Measurements from ENCODE around the gene PGM5. TPM values are rescaled to one million over a fixed set of nuclear protein-coding genes. Genes with fewer than 3 reads are reported as not detected.

The PGM5 gene
- total and polyA plus RNA-seq, 4 donors: 33.7 to 124 (median 79.0) TPM

DNA sequence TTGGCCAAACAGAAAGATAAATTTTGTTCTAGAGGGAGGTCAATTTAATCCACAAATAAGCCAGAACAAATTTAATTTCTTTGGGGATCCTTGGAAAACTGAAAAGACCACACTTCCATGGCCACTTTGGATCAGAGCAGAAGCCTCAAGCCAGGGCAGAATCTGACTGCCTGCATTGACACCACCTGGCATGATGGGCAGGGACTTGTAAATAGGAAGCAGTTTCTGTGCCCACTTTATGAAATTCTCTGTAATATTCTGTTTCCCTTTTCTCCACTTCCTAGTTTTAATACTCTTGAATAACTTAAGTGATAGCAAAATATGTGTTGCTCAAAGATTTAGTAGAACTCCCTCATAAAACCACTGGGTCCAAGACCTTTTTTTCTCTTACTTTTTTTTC, 191.0 kb downstream of the PGM5 start:
- intact Hi-C loops (cut with DNase I): no loop called here
- no peaks in the 10 kb centered on the region for H3K4me1 ChIP-seq (ENCODE audit: control insufficient read depth in 1 of 2, insufficient read depth in 2 of 2, low read length in 2 of 2)
- DNase-seq (no peak), ATAC-seq (ENCODE audit: low FRiP score) (peak; percentile 39)
- no peaks in the 10 kb centered on the region for H3K27me3 ChIP-seq (ENCODE audit: control insufficient read depth in 1 of 2, insufficient read depth in 2 of 2, low read length in 1 of 2)
- H3K9me3 ChIP-seq (ENCODE audit: control insufficient read depth, low read length): no peaks in the 10 kb centered on the region
- no peaks in the 10 kb centered on the region for H3K36me3 ChIP-seq (ENCODE audit: control insufficient read depth in 1 of 2, insufficient read depth in 2 of 2, low read length in 1 of 2)
- H3K4me3 ChIP-seq (ENCODE audit: low read length in 2 of 2): no peak overlapping the region
- H3K27ac ChIP-seq (ENCODE audit: low read depth in 1 of 2, low read length in 2 of 2): no peak overlapping the region

DNA sequence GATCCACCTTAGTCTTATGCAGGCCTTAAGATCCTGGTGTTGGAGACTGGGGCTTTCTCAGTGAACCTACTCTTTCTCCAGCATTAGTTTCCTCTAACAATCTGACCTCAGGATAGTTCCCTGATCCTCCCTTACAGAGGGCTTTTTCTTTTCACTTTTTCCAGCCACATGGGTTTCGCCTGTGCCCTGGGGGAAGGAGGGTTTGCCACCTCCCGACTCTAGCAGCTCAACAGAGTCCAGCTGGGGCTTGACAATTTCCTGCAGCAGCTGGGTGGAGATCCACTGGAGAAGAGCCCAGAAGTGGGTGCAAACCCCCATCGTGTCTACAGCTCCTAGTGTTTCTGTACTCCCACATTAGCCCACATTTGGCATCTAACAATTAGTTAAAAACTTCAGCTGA, 191.8 kb downstream of the PGM5 start:
- DNase-seq: no peak
- H3K36me3 ChIP-seq (ENCODE audit: control insufficient read depth in 1 of 2, insufficient read depth in 2 of 2, low read length in 1 of 2): no peaks in the 10 kb centered on the region
- no peaks in the 10 kb centered on the region for H3K27me3 ChIP-seq (ENCODE audit: control insufficient read depth in 1 of 2, insufficient read depth in 2 of 2, low read length in 1 of 2)
- 53 to 55% methylated on average over 3 of the region's 3 CpGs for WGBS, 2 donors
- no peak overlapping the region for H3K4me3 ChIP-seq (ENCODE audit: low read length in 2 of 2)
- H3K9me3 ChIP-seq (ENCODE audit: control insufficient read depth, low read length): no peaks in the 10 kb centered on the region
- no peaks in the 10 kb centered on the region for H3K4me1 ChIP-seq (ENCODE audit: control insufficient read depth in 1 of 2, insufficient read depth in 2 of 2, low read length in 2 of 2)
- no peak overlapping the region for H3K27ac ChIP-seq (ENCODE audit: low read depth in 1 of 2, low read length in 2 of 2)
- intact Hi-C loops (cut with DNase I): no loop called here
- ATAC-seq (ENCODE audit: low FRiP score): no peak

- Histone ChIP-seq H3K36me3 (ENCODE audit: control insufficient read depth in 1 of 2, insufficient read depth in 2 of 2, low read length in 1 of 2) (no peaks in the 10 kb centered on the region), H3K4me3 (ENCODE audit: low read length in 2 of 2) (no peak overlapping the region), H3K27ac (ENCODE audit: low read depth in 1 of 2, low read length in 2 of 2) (no peak overlapping the region), H3K27me3 (ENCODE audit: control insufficient read depth in 1 of 2, insufficient read depth in 2 of 2, low read length in 1 of 2) (no peaks in the 10 kb centered on the region), H3K9me3 (ENCODE audit: control insufficient read depth, low read length) (no peaks in the 10 kb centered on the region), H3K4me1 (ENCODE audit: control insufficient read depth in 1 of 2, insufficient read depth in 2 of 2, low read length in 2 of 2) (no peaks in the 10 kb centered on the region)
- WGBS, 2 donors: 44 to 54% methylated on average over 4 of the region's 4 CpGs
- ATAC-seq (ENCODE audit: low FRiP score) (no peak), DNase-seq (no peak)
- intact Hi-C loops (cut with DNase I): no loop called here
Measured at GRCh38 chr9:68551191-68551590, 194.8 kb downstream of the PGM5 start.

DNA sequence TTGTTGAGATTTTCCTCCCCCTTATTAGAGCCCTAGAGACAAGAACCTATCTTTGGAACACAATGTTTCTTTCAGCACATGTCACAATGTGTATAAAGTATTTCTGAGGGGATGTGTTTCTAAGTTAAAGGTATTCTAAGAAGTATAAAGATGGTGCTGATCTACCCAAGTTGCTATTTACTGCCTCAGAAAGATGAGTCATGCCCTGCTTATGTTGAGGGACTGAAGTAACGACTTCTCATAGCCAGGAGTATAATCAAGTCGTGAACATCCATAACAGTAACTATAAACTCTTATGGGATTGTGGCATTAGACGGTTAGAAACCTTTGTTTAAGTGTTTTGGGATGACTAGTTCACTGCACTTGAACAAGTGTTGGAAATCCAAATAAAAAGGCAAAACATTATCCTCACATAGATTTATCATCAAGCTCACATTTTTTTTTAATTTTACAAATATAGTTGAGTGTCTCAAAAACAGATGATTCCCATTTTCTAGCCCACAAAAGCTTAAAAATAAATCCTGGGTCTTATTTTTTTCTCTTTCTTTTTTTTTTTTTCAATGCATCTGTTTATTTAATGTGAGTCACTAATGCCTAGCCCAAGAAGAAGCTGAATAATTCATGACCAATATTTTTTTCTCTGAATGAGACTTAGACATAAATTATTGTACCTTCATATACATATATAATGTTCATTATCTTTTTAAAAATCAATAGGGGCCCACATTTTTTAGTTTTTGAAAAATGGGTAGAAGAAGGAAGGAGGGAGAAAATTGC, 196.5 kb downstream of the PGM5 start:
- Histone ChIP-seq H3K36me3 (ENCODE audit: control insufficient read depth in 1 of 2, insufficient read depth in 2 of 2, low read length in 1 of 2) (no peaks in the 10 kb centered on the region), H3K27ac (ENCODE audit: low read depth in 1 of 2, low read length in 2 of 2) (no peak overlapping the region), H3K9me3 (ENCODE audit: control insufficient read depth, low read length) (no peaks in the 10 kb centered on the region), H3K4me1 (ENCODE audit: control insufficient read depth in 1 of 2, insufficient read depth in 2 of 2, low read length in 2 of 2) (no peaks in the 10 kb centered on the region), H3K27me3 (ENCODE audit: control insufficient read depth in 1 of 2, insufficient read depth in 2 of 2, low read length in 1 of 2) (no peaks in the 10 kb centered on the region), H3K4me3 (ENCODE audit: low read length in 2 of 2) (no peak overlapping the region)
- intact Hi-C loops (cut with DNase I): no loop called here
- no peak for ATAC-seq (ENCODE audit: low FRiP score)
- DNase-seq: no peak
- 54 to 59% methylated on average over 3 of the region's 3 CpGs for WGBS, 2 donors

DNA sequence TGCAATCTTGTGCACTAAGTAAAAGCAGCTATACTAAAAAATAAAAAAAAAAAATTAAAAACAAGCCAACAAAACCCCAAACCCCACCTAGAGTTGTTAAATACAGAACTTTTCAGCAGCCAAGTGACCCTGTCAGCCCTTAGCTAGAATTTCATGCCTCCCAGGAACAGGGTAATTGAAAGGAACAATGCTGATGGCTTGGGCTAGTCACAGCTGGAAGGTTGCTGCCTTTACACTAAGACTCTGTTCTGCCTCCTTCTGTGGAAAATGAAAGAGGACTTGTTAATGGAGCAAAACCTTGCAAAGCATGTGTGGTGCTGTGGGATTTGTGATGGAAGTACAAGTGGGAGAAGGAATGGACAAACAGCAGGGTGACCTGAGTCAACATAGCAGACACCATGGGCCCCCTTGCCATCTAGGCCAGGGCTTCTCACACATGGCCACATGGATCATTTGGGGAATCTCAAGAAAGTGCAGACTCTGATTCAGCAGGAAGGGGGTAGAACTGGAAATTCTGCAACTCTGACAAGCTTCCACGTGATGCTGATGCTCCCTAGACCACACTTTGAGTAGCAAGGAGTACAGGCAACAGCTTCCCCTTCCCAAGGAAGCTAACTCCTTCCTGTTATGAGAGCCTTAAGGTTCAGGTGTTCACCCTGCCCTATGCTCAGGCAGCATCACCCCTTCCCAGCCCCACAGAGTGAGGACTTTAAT, 199.2 kb downstream of the PGM5 start:
- no peaks in the 10 kb centered on the region for H3K27me3 ChIP-seq (ENCODE audit: control insufficient read depth in 1 of 2, insufficient read depth in 2 of 2, low read length in 1 of 2)
- intact Hi-C loops (cut with DNase I): no loop called here
- DNase-seq (no peak), ATAC-seq (ENCODE audit: low FRiP score) (no peak)
- H3K27ac ChIP-seq (ENCODE audit: low read depth in 1 of 2, low read length in 2 of 2): no peak overlapping the region
- no peaks in the 10 kb centered on the region for H3K4me1 ChIP-seq (ENCODE audit: control insufficient read depth in 1 of 2, insufficient read depth in 2 of 2, low read length in 2 of 2)
- no peaks in the 10 kb centered on the region for H3K36me3 ChIP-seq (ENCODE audit: control insufficient read depth in 1 of 2, insufficient read depth in 2 of 2, low read length in 1 of 2)
- no peak overlapping the region for H3K4me3 ChIP-seq (ENCODE audit: low read length in 2 of 2)
- no peaks in the 10 kb centered on the region for H3K9me3 ChIP-seq (ENCODE audit: control insufficient read depth, low read length)
- 55 to 72% methylated on average over 1 of the region's 1 CpG for WGBS, 2 donors

GRCh38 chr9:68558545-68558944, 202.1 kb downstream of the PGM5 start:
- 93% methylated on average over 5 of the region's 5 CpGs for WGBS, 2 donors
- H3K27ac ChIP-seq (ENCODE audit: low read depth in 1 of 2, low read length in 2 of 2): no peak overlapping the region
- no peak overlapping the region for H3K4me3 ChIP-seq (ENCODE audit: low read length in 2 of 2)
- DNase-seq (no peak), ATAC-seq (ENCODE audit: low FRiP score) (no peak)
- no peaks in the 10 kb centered on the region for H3K27me3 ChIP-seq (ENCODE audit: control insufficient read depth in 1 of 2, insufficient read depth in 2 of 2, low read length in 1 of 2)
- H3K36me3 ChIP-seq (ENCODE audit: control insufficient read depth in 1 of 2, insufficient read depth in 2 of 2, low read length in 1 of 2): no peaks in the 10 kb centered on the region
- H3K9me3 ChIP-seq (ENCODE audit: control insufficient read depth, low read length): no peaks in the 10 kb centered on the region
- intact Hi-C loops (cut with DNase I): no loop called here
- no peaks in the 10 kb centered on the region for H3K4me1 ChIP-seq (ENCODE audit: control insufficient read depth in 1 of 2, insufficient read depth in 2 of 2, low read length in 2 of 2)

DNA sequence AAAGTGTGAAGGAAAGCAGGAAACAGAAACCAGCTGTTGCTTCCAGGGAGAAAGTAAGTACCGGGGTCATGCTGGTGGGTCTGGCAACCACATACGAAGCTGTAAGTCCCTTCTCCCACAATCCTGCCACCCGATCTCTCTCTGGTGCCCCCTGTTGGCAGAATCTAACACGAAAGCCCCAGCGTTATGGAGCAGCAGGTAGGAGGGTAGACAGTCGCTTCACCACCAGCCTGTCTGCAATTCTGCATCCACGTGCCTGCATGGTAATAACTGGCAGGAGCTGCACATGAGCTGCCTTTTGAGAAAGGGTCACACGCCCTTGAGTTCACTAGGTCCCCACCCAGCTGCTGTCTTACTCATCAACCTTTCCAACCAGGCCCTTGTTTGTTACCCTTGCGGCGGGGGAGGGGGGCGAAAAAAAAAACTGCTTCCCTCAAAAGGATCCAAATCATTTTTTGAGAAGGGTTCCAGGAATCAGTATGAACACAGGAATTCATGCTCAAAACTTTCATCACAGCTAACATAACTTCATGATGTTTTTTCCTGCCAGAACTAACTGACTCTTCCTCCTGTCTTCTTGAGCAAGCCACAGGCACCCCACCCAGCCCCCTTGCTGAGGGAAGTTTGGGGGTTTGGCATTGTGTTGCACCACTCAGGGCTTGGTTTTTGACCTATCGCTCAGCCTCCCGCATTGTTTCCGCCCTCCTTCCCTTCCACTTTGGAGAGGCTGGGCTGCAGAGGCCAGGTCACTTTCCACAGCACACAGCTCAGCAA, 203.8 kb downstream of the PGM5 start:
- H3K4me1 ChIP-seq (ENCODE audit: control insufficient read depth in 1 of 2, insufficient read depth in 2 of 2, low read length in 2 of 2): no peaks in the 10 kb centered on the region
- WGBS, 2 donors: 48 to 54% methylated on average over 14 of the region's 14 CpGs
- H3K4me3 ChIP-seq (ENCODE audit: low read length in 2 of 2): no peak overlapping the region
- no peaks in the 10 kb centered on the region for H3K27me3 ChIP-seq (ENCODE audit: control insufficient read depth in 1 of 2, insufficient read depth in 2 of 2, low read length in 1 of 2)
- peak in 1 of 2 donors; percentile 61 for DNase-seq
- ATAC-seq (ENCODE audit: low FRiP score): peak; percentile 76
- no peaks in the 10 kb centered on the region for H3K36me3 ChIP-seq (ENCODE audit: control insufficient read depth in 1 of 2, insufficient read depth in 2 of 2, low read length in 1 of 2)
- H3K27ac ChIP-seq (ENCODE audit: low read depth in 1 of 2, low read length in 2 of 2): no peak overlapping the region
- intact Hi-C loops (cut with DNase I): loop anchor here in 1 of 2 donors (10.0 kb wide), 1 partner anchor 55 kb away; no protein-coding TSS in a partner anchor
- no peaks in the 10 kb centered on the region for H3K9me3 ChIP-seq (ENCODE audit: control insufficient read depth, low read length)

DNA sequence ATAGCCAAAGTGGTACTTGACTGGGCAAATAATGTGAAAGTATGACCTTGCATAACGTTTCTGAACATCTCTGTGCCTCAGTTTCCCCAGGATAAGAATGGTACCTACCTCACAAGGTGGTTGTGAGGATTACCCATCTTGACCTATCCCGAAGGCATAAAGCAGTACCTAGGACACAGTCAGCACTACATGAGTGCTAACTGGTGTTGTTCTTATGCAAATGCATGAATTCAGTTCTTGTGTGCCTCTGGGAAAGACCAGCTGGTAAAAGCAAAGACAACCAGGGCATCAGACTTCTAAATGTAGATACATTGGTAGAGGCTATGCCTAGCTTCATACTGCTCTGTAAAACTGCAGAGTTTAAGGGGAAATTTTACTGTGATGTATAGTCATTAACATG, 206.1 kb downstream of the PGM5 start:
- no peak for DNase-seq
- peaks cover 1 to 2% of the 10 kb centered on the region in 2 donors for H3K4me1 ChIP-seq (ENCODE audit: control insufficient read depth in 1 of 2, insufficient read depth in 2 of 2, low read length in 2 of 2)
- intact Hi-C loops (cut with DNase I): loop anchor here in 1 of 2 donors (10.0 kb wide), 1 partner anchor 58 kb away; no protein-coding TSS in a partner anchor

More for the DNA sequence above, 206.1 kb downstream of the PGM5 start:
- Histone ChIP-seq H3K4me3 (ENCODE audit: low read length in 2 of 2) (no peak overlapping the region), H3K9me3 (ENCODE audit: control insufficient read depth, low read length) (no peaks in the 10 kb centered on the region), H3K27ac (ENCODE audit: low read depth in 1 of 2, low read length in 2 of 2) (no peak overlapping the region), H3K36me3 (ENCODE audit: control insufficient read depth in 1 of 2, insufficient read depth in 2 of 2, low read length in 1 of 2) (no peaks in the 10 kb centered on the region), H3K27me3 (ENCODE audit: control insufficient read depth in 1 of 2, insufficient read depth in 2 of 2, low read length in 1 of 2) (no peaks in the 10 kb centered on the region)
- ATAC-seq (ENCODE audit: low FRiP score): no peak
- WGBS, 2 donors: 69 to 70% methylated on average over 2 of the region's 2 CpGs
